GM18508 (cell line): ENCODE results near the gene AHSG.

ENCODE experiments used
- ATAC-seq: cut with Tn5 transposase; IDR thresholded peaks from one replicate; pipeline ENCODE4 v1.9.1; 2021; ENCODE audit warnings: moderate number of reproducible peaks; ENCODE audit not compliant: insufficient read depth, unreplicated experiment

AHSG gene

DNA sequence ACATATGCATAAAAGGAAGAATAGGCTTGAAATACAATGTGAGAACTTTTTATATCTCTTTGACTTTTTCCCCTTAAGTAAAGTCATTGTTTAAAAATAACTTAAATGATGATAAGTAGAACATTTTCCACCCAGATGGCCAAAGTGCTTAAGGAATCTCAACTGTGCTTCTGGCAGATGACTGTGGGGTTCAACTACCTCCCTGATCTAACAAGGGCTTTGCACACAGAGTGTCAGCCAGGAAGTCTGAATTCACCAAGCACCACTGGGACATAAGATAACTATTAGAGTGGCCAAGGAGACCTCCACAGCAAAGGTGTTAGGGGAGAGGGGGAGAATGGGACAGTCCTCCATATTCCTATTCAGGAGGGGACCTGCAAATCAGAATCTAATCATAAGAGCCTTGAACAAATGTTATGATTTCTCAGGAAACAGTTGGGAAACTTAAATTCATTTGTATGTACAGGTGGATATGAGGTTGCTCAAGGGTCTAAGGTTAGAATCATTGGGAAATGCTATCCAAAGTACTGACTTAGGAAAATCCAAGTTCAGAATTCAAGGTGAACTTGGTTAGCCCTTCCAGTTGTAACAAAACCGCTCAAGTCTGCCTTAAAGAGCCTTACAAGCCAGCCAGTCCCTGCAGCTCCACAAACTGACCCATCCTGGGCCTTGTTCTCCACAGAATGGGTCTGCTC lies 27.1 kb downstream of the AHSG start, which contains the start of gene FETUB:
TSS of gene FETUB (plus strand) at position 622 of the 695 bp plus-strand sequence. CDS start at position 684, 62 bp downstream.
- ATAC-seq, result no peak

DNA sequence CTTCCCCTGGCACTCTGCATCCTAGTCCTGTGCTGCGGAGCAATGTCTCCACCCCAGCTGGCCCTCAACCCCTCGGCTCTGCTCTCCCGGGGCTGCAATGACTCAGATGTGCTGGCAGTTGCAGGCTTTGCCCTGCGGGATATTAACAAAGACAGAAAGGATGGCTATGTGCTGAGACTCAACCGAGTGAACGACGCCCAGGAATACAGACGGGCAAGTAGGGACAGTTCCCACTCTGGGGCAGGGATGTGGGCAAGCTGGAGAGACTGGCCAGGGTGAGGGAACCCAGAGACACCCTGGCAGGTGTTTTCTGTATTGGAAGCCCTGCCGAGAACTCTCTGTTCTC lies 27.6 kb downstream of the AHSG start:
- no peak for ATAC-seq

- ATAC-seq, result no peak
Measured at GRCh38 chr3:186640929-186641328, 28.1 kb downstream of the AHSG start.

DNA sequence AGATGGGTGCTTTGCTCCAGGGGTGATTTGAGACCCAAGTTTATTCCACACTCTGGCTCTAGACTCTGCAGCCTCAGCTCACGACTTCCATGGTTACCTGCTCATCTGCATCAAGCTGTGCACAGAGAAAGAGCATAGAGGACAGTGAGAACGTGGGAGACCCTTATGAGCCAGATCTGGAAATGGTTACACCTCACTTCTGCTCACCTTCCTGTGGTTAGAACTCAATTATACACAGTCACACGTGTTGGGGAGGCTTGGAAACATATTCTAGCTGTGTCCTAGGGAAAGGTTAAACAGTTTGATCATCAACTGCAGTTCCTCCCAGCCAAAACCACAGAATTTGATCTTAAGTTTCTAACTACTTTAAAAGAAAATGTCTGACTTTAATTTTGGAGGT lies 29.2 kb downstream of the AHSG start:
- no peak for ATAC-seq

DNA sequence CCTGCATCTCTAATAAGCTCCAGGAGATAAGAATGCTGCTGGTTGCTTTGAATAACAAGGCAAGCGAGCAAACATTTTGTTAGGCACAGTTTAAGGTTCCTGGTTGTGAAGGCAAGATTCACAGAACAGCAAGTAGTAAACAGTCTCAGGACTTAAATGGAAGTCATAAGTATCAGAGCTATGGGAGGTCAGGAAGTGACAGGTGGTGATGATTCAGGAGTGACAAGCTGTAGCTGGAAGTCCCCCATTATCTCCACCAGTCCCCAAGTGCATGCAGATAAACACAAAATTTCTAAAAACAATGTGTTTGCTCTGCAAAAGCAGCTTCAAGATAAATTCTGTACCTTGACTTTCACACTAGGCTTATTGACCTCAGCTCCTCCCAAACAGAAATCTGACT lies 30.6 kb downstream of the AHSG start:
- no peak for ATAC-seq

DNA sequence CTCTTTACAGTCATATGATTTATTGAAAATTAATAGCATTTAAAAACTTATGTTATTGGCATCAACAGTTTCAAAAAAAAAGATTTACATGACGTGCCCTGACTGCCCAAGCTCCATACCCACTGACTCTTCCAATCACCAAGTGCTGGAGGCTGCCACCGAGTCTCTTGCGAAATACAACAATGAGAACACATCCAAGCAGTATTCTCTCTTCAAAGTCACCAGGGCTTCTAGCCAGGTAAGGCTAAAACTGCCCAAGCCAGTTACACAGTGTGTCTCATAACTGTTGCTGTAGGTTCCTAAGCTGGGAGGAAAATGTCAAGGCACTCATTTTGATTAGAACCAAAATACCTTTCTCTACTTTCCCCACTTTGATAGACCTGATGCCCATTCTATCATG lies 31.8 kb downstream of the AHSG start:
- ATAC-seq, result no peak

DNA sequence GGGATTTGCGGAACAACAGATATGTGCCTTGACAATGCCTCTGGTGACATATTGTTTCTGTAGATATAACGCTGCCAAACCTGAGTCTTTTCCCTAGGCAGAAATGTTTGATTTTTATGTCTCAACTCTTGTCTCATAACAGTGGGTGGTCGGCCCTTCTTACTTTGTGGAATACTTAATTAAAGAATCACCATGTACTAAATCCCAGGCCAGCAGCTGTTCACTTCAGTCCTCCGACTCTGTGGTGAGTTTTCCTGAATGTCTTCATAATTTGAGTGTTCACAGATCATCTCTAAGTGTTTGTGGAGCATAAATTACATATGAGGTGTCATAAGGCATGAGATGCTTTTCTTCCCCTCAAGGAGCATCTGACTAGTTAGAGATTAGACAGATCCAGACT lies 33.2 kb downstream of the AHSG start:
- no peak for ATAC-seq

- ATAC-seq, result no peak
Measured at GRCh38 chr3:186646841-186647240, 34.0 kb downstream of the AHSG start.

- no peak for ATAC-seq
Measured at GRCh38 chr3:186648851-186649250, 36.0 kb downstream of the AHSG start.

GRCh38 chr3:186651678-186652215 lies 38.9 kb downstream of the AHSG start:
- ATAC-seq, result no peak

GRCh38 chr3:186653080-186653707 lies 40.3 kb downstream of the AHSG start:
- ATAC-seq, result no peak

- ATAC-seq, result no peak
Measured at GRCh38 chr3:186653984-186654383, 41.1 kb downstream of the AHSG start.

- no peak for ATAC-seq
Measured at GRCh38 chr3:186663361-186664118, 50.7 kb downstream of the AHSG start.

DNA sequence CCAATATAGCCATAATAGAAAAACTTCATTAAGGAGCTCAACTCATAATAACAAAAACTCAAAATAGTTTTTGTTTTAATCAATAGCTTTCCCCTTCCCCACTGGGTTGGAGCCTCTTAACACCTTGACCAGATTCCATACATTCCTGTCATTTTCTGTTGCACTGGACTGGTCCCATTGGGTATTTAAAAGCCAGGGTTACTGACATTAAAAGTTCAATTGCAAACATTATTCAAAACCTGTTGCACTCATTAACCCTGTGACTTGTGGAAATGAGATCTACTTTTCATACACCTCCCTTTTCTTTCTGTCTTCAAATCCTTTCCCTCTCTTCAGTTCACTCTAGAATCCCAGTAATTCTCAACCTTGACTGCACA lies 51.2 kb downstream of the AHSG start:
- ATAC-seq, result no peak

DNA sequence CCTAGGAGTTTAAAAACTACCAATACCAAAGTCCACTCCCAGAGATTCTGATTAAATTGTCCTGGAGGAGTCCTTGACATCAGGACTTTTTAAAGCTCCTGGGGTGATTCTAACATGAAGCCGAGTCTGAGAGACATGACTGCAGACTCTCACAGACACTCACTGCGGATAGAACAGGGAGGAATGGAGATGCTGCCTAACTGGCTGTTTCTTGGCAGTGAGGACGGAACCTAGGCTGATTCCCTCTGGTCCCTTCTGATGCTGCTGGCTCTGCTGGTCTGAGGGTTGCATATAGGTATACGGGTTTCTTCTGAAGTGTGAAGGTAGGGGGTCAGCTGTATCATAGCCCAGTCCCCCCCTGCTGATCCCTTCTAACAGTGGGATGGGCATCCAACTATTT lies 51.6 kb downstream of the AHSG start:
- no peak for ATAC-seq

DNA sequence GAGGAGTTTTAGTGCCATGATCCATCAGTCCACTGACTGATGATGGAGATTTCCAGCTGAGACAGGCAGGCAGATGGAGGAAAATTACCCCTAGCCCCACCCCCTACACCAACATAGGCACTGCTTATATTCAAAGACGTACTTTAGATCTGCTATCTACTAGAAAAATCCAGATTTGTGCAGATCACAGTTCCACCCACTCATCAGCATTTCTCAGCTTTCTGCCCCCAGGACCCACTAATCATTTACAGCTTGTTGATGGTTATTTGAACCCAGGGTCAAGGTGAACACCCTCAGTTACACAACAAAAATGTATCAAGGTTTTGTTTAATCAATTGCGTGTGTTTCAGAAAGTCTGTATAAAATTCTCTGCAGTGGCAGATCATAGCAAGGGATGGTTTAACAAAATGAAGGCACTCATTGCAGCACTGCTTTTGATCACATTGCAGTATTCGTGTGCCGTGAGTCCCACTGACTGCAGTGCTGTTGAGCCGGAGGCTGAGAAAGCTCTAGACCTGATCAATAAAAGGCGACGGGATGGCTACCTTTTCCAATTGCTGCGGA lies 52.8 kb downstream of the AHSG start, which contains the start of gene HRG:
TSS of gene HRG (plus strand) at position 390 of the 564 bp plus-strand sequence. CDS start at position 408, 18 bp downstream.
- no peak for ATAC-seq

DNA sequence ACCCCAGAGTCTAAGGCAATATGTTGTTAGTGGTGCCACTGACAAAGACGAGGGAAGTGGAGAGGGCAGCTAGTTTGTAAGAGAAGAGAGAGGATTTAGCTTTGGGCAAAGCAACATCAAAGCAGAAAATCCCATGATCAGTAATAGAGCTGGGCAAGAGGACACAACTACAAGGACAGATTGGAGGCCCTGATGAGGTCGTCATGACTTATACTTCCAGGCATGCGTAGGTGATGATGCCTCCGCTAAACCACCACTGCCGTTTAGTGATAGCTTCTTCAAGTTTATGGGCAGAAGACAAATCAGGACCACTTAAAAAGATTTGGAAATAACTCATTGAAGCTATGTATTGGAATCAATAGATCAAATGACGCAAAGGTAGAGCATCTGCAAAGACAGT lies 55.6 kb downstream of the AHSG start:
- no peak for ATAC-seq

DNA sequence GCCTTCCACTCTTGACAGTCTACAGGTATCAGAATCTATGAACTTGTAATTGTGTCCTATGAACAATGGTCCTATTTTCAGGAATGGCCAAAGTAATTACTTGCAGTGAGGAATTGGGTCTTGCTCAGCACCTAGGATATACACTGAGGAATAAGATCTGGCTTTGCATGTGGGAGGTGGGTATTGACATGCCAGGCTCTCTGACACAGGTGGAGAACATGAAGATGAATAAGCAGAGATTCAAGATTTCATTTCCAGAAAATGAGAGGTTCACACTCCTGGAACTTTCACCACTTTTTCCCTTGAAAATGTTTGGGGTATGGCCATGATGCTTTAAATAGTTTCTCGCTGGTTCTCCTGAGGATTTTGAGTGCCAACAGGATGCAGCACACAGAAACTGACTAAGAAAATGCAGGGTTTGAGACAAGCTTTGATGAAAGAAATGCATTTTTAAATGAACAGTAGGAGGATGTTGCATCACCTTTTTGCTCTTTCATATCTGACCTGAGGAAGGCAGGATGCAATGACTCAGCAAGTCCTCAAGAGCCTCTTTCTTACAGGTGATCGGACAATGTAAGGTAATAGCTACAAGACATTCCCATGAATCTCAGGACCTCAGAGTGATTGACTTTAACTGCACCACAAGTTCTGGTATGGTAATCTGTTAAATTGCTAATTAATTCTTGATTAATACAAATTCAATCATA lies 56.7 kb downstream of the AHSG start:
- no peak for ATAC-seq

DNA sequence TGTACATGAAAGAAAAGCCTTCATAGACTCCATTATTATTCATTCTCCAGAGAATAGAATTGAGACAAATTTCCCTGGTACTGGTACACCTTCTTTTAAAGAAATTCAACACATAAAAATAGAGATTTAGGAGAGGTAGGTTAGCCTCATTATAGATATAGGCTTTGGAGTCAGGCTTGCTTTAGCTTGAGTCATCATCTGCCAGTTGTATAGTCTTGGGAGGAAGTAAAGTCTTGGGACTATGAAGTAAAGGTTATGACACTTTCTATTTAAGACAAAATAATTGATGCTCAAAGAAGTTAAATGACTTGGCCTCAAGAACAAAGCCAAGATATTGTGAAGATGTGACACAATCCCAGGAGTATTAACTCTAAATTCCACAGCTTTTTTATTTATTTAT lies 57.3 kb downstream of the AHSG start:
- no peak for ATAC-seq
